Forelimb muscle (tissue), 1 donor: ENCODE data around the gene MED25. TPM values are rescaled to one million over a fixed set of nuclear protein-coding genes. Genes with fewer than 3 reads are reported as not detected.
A peak's percentile ranks its signal among the peaks of the same experiment; 100 is the strongest.

Source experiments
- DNase-seq: peaks from one replicate; pipeline ENCODE4 v3.0.0-alpha.2; 2013; ENCODE audit warnings: low read depth
- polyA plus RNA-seq: library from polyadenylated mRNA; unstranded; fragments of 120-200 nt; gene quantifications from one replicate; pipeline ENCODE4 v1.2.1, GENCODE V29; 2013; ENCODE audit not compliant: insufficient read length

Gene MED25
- polyA plus RNA-seq, 1 donor: 28.6 TPM

- DNase-seq: no peak
Observed at GRCh38 chr19:49858088-49858985, 40.2 kb downstream of the MED25 start.

DNA sequence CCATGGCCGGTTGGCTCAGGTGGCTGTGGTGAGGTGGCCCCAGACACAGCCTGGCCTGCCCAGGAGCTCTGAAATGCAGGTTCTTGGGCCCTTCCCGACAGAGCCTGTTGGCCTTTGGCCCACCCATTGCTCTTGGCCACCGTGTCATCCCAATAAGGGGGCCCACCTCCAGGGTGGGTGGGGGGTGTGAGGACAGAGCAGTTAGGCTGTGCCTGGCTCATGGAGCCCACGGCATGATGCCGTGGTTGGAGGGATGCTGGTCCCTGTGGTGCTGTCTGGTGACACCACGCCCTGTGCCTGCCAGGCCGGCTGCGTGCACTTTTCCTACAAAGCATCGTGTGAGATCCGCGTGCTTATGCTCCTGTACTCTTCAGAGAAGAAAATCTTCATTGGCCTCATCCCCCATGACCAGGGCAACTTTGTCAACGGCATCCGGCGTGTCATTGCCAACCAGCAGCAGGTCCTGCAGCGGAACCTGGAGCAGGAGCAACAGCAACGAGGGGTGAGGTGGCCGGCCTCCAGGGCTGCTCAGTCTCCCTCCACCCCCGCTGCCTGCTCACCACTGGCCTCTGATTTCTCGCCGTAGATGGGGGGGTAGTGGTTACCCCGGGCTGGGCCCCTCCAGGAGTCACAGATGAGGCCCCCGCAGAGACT, 41.7 kb downstream of the MED25 start:
- no peak for DNase-seq

DNA sequence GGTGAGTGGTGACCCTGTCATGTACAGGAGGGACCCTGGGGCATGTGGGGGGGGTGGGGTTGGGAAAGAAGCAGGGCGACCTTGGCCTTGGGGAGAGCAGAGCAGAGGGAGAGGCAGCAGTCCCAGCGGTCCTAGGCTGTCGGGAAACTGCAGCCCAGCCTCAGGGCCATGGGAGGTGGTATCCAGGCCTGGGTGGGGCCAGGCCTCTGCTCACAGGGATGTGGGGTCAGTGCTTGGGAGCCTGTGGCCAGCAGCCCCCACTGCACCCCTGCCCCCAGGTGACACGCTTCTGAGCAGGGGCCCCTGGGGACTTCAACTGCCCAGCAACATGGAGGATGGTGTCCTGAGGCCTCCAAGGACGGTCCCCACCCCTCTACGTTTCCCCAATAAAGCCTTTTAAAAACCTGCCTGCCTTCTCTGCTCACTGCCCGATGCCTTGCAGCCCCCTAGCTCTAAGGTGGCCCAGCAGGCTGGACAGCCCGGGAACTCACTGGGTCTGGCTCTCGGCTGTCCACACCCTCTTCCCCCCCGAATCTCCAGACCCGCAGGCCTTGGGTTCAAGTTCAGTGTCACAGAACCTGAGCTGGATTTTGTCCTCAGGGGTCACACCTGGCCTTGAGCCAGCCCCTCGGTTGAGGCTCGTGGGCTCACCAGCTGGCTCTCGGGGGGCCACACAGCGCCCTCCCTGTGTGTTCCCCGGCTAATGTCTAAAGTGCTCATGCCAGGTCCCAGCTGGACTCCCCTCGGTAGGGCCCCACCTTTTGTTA, 42.4 kb downstream of the MED25 start:
- DNase-seq: no peak

DNA sequence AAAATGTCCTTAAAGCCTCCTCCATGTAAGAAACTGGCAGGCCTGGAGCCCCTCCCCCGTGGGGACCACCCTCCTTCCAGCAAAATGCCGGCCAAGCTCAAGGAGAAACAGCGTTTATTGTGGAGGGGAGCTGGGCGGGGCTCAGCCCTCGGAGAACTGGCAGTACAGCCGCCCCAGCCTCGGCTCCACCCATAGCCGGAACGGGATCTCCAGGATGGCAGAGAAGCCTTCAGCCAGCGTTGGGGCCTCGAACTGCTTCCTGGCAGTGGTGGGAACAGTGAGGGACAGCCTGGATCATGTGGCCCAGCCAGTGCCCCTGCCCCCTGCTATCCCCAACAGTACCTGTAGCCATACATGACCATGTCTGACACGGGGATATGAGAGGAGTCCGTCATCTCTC, 43.0 kb downstream of the MED25 start:
- DNase-seq: no peak

- no peak for DNase-seq
Observed at GRCh38 chr19:49861541-49862378, 43.7 kb downstream of the MED25 start.

GRCh38 chr19:49862391-49863253, 44.5 kb downstream of the MED25 start:
- DNase-seq: no peak

- no peak for DNase-seq
Observed at GRCh38 chr19:49863254-49863934, 45.3 kb downstream of the MED25 start.

DNA sequence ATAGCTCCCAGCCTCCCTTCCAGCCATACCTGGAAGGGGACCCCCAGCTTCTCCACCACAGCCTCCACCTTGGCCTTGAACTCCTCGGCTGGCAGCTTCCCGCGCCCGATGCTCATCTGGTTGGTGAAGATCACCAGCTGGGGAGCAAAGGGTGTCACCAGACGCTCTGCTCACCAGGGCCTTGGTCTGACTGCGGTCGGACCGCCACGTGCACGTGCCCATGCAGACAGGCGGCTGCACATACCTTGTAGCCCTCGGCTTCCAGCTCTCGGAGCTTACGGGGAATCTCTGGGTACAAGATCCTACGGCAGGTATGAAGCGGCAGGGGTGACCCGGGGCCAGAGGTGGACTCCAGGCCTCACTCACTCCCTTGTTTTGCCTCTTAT, 45.8 kb downstream of the MED25 start:
- no peak for DNase-seq

GRCh38 chr19:49864890-49865289, 46.8 kb downstream of the MED25 start:
- DNase-seq: no peak

DNA sequence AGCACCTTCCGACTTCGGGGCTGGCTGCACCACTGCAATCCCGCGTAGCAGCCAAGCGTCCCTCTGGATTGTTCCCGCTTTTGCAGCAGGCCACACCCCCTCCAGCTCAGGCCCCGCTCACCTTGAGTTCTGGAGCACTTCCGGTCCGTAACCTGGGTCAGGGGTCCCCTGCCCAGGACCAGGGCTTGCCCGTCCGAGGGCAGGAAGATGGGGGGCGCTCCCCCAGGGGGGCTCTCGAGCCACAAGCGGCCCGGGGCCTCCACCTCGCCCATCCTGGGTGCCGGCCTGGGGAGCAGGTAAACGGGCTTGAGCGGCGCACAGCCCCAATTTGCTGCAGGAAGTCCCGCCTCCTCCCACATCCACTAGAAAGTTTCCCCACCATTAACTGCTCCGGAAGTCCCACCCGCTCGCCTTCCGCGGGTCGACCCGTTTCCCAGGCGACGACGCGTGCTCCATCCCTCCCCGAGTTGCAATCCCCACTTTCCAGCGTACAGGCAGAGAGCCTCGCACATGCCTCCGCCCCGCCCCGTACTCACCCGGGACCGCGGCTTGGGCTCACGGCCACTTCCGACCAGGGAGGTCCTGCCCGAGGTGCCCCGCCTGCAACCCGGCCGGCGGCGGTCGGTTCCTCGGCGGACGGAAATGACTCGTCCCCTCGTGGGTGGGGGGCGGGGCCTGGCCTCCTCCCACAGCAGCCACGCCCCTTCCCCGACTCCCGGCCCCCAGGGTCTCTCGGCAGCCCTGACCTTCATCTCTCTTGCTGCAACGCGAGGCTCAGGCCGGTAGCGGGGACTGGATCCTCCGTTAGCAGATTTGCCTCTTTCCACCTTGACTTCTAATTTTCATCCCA, 49.1 kb downstream of the MED25 start, which contains the start of gene PNKP:
PNKP (minus strand) TSS at position 644 of the 850 bp plus-strand sequence; CDS start at position 272, 372 bp downstream.
- DNase-seq: peak; percentile 82

DNA sequence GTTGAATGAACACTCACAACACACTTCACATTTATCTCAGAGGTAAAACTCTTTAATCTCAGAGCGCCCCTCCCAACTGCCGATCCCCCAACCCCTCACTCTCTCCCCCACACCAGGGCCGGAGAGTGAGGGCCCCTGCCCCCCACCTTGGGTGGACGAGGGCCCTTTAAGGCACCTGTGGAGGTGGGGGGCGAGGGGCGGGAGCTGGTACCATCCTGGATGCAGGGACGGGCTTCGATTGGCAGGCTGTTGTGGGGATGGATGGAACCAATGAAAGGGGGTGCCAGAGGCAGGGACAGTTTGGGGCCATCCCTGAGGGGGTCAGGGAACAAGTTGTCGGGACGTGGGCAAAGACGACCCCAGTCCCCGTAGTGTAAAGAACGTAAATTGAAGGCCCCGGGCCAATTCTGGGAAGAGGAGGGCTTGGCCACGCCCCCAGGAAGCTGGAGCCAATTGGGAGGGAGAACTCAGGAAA, 51.0 kb downstream of the MED25 start:
- DNase-seq: no peak

DNA sequence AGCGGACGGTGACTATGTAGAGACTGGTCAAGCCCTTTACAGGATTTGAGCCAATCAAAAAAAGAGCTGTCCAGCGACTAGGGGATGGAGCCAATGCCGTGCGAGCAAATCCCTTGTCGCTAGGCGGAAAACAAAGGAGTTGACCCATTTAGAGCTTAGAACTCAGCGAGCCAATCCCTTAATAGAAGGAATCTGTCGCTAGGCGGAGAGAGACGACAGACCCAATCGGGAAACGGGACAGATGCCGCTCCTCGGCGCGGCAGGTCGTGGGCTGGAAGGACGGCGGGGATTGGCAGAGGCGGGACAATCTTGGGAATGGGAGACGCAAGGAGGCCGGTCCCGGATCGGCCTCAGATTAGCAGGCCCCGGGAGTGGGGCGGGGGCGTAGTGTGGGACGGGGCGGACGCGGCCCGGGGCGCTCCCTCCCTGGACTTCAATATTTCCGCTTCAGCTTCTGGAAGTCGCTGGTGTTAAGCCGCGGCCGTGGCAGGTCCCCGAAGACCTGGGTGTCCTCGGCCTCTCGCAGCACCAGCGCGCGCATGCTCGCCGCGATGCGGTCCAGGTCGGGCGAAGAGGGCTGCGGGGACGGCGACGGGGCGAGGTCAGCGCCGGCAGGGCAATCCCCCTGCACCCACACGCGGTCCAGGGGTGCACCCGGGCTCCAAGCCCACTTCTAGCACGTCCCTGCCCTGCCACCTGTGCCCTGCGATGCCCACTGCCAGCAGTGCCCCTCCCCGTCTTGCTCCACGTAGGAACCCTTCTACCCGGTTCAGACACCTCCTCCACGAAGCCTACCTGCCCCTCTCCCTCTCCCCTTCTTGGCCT, 51.6 kb downstream of the MED25 start:
- peak; percentile 100 for DNase-seq

GRCh38 chr19:49870309-49870901, 52.3 kb downstream of the MED25 start:
- no peak for DNase-seq

DNA sequence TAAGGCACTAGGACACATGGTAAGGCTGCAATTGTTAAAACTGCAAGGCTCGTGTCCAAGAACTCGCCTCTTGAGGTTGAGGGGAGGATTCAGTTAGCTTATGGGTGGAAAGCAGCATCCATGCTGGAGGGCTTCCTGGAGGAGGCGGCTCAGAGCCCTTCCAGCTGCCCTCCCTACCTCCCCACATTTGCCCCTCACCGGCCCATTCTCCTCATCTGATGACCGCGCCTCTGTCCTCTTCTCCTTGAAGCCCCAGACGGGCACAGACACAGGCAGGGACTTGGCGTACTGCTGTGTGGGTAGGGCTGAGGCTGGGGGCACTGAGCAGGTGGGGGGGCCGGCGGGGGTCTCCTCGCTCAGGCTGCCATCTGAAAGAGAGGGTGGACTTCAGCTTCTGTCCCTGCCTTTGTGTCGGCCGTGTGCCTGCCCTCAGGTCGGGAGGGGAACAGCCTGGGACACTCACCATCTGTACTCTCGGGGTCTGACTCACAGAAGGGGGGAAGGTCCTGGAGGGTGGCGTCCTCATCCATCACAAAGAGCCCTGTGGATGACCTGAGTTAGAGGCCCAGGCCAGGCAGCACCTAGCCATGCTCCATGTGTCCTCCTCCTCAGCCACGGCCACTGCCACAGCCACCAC, 53.4 kb downstream of the MED25 start:
- no peak for DNase-seq

DNA sequence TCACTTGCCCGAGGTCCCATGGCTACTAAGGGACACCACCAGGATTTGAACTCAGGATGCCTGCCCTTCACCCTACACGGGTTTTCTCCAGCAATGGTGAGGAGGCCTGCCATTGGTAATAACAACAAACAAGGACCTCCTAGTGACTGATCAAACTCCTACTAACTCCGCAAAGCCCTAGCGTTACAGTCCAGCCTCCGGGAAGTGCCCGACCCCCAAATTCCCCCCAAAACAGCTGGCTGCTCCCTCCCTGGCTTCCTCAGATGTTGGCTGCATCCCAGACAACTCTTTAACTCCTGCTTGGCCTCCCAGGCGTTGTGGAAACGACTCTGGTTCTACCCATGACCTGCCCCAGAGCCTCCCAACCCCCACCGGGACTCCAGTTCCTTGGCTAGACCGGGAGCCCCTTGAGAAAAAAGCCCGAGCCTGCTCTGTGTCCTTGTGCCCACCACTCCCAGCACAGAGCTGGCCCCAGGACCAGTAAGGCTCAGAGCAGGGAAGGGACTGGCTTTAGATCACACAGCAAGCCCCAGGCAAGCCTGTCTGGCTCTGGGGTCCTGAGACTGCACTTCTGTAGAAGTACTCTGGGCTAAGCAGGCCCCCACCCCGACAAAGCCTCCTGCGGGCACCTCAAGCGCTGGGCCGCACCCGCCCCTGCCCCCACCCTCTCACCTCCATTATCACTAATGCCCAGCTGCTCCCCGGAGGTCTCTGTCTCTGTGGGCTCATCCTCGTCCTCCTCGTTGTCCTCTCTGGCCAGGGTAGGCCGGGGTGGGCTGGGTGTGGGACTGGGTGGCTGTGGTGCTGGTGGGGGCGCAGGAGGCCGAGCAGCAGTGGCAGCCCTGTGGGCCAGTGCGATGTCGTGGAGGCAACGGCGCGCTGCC, 54.4 kb downstream of the MED25 start:
- DNase-seq: no peak

DNA sequence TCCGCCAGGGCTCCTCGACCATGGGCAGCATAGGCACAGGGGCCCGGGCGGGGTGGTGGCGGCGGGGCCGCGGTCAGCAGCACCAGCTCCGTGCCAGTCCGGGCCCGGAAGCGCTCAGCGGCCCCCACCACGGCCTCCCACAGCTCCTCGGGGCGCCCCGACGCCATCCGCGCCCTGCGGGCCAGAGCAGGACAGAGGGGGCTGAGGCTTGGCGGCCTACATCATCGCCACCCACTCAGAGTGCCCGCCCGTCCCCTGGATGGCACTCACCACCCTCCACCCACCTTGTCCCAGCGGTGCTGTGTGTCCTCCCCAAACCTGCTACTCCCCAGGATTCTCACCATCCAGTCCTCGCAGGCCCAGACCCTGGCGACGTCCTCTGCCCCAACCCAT, 55.0 kb downstream of the MED25 start:
- DNase-seq: no peak
